NCI-H1436 treated with DMSO at 0.1 percent for 48 hours (cell line): ENCODE measurements around the gene MYBPC3.

ENCODE experiments used
- DNase-seq: peaks from one replicate; lab custom pipeline; 2025; lab: John Stamatoyannopoulos, UW

MYBPC3 gene

DNA sequence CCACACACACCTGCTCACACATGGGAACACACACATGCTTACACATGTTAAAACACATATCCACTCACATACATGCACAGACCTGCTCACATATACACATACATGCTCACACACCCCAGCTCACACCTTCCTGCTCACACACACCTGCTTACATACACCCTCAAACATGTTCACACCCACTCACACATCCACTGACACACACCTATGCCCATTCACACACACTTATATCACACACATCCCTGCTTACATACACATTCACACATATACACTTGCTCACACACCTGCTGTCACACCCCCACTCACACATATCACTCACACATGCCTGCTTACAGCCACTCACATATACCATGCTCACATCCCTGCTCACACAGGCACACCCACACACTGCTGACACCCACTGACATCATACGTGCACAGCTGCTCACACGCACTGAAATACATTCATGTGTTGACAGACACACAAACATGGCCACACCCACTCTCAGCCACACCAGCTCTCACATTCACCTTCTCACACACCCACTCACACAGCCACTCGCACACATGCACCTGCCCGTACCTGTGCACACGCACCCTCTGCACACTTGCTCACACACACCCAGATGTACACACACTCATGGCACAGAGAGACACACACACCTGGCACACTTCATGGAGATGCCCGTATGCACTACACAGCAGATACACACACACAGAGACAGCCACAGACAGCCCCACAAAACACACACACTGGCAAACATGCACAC lies 5.7 kb upstream of the MYBPC3 start:
- DNase-seq, result no peak

DNA sequence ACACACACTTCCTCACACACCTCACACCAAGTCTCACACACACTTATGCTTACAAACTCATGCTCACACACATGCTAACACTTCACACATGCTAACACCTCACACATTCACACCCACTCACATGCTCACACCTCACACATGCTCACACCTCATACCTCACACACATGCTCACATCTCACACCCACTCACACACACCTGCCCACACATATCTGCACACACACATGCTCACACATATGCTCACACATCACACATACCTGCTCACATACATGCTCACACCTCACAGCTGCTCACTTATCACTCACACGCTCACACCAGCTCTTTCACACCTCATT lies 4.5 kb upstream of the MYBPC3 start:
- DNase-seq, result no peak

DNA sequence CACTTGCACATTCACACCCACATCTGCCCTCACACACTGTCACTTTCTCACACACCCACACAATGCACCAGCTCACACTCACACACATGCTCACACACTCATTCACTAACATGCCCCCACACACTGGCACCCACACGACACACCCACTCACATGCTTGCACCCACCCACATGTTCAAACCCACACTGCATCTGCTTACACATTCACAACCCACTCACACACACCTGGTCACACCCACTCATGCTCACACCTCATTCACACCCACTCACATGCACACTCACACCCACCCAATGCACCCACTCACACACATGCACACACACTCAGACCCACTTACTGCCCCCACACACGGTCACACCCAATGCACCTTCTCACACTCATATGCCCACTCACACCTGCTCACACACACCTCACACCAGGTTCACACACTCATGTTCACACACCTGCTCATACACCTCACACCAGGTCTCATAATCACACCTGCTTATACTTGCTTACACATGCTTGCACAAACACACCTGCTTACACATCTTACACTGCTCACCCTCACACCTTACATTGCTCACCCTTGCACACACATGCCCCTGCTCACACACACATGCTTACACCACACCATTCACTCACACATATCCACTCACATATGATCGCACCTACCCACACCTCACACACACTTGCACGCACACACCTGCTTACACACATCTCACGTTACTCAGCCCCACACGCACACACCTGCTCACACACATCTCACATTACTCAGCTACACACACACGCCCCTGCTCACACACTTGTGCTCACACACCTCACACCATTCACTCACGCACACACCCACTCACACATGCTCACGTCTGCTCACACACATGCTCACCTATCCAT lies 3.9 kb upstream of the MYBPC3 start:
- DNase-seq, result no peak

DNA sequence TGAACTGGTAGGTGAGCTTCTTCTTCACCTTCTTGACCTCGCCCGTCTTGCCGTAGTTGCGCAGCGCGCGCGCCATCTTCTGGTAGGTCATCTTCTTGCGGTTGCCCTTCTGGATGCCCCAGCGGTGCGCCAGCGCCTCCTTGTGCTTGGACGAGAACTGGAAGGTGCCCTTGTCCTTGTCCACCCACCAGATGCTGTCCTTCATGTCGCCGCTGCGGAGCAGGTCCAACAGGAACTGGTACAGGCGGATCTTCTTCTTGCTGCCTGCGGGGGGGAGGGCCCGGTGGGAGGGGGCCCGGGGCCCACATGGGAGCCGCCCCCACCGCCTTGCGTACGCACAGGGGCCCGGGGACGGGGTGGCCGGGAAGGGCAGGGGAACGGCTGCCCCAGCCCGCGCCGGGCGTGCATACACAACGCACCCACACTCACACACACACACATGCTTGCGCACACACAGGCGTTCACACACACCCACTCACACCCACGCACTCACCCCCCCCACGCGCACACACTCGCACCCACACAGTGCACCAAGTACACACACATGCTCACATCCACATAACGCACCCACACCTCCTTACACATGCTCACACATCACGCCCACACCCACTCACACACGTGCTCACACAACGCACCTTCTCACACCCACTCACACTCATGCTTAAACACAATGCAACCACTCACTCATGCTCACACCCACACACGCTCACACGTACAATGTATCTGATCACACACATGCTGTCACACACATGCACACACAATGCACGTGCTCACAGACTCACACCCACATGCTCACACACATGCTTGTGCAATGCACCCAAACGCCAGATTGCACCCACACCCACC lies 3.0 kb upstream of the MYBPC3 start:
- peak; percentile 55 for DNase-seq

DNA sequence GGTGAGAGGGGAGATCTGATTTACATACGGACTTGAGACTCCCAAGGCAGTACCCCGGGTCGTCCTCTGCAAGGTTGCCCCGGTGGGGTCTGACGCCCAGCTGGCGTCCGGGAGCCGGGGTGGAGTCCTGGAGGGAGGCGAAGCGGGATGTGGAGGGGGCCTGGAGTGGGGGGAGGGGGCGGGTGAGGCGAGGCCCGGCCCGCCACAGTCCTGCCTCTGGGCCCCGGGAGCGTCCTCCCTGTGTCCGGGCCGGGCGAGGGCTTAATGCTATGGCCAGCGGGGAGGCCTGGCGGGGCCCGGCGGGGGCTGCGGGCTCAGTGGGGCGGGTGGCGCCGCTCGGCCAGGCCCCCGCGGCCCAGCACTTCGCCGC lies 2.4 kb upstream of the MYBPC3 start:
- no peak for DNase-seq

DNA sequence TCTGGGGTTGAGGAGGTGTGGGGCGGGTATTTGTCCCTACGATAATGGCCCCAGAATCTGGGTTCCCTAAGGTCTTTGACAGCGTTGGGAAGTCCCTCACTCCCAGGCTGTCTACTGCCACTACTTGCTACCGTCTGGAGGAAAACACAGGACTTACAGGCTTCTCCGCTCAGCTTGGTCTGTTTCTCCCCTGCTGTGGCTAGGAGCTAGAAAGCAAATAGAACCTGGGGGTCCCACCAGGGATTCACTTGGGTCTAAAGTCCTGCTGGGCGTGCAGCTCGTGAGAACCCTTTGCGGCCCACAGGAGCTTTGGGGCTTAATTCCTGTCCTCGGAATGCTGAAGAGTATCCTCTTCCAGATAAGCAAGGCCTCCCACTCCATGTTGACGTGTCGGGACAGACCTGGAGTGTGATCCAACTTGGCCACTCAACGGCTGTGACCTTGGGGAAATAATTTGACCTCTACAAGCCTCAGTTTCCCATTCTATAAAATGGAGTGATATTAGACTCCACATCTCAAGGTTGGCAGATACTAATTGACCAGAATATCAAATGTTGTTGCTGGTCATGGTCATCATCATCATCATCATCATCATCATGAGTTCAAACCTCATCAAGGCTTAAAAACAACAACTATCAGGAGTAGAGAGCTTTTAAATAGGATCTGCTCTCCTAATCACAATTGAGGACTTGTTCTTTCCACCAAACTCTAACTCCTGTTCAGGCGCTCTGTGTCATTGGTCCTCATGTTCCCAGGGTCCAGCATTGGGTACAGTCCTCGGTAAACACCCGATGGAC lies 1.7 kb upstream of the MYBPC3 start:
- DNase-seq, result no peak

DNA sequence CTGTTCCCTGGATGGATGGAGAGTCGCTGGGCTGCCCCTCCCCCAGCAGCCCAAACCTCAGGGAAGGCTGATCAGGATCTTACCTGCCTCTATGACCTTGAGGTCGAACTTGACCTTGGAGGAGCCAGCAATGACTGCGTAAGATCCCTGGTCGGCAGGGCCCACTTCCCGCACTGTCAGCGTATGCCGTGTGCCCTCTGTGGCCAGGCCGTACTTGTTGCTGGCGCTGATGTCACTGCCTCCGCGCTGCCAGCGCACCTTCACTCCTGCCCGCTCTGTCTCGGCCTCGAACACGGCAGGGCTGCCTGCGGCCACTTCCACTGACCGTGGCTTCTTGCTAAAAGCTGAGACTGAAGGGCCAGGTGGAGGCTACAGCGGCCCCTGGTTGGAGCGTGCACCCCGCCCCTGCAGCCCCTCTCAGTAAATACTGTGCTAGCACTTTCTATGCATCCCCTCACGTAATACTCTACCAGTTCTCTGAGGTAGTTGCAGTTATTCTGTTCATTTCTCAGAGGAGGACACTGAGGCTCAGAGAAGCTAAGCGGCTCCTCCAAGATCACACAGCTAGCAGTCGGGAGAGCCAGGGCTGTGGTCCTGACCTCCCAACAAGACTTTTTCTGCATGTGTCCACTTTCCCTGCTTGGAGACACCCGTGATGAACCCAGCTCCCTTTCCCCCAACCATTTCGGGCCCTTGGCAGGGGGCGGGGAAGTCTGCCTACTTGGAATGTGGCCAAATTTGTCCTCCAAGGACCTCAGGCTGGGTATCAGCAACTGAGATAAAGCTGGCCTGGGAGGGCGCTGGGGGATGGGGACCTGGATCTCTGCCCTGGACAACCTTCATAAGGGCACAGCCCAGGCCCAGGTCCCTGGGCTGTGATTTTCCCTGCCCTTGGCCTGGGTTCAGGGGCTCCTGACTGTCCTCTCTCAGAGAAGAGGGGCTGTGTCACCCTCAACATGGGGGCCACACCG lies 1.1 kb downstream of the MYBPC3 start:
- no peak for DNase-seq

DNA sequence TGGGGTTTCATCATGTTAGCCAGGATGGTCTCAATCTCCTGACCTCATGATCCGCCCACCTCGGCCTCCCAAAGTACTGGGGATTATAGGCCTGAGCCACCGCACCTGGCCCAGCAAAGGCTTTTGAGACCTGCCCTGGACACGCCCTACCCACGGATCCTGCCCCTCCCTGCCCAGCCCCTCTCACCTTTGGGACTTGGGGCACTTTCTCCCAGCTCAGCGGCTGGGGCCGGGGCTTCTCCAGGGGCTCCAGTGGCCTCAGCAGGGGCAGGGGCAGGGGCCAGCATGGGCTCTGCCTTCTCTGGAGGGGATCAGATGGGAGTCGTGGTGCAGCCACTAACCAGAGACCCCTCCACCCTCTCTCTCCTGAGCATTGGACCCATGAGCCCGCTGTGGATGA lies 2.2 kb downstream of the MYBPC3 start:
- DNase-seq, result no peak

DNA sequence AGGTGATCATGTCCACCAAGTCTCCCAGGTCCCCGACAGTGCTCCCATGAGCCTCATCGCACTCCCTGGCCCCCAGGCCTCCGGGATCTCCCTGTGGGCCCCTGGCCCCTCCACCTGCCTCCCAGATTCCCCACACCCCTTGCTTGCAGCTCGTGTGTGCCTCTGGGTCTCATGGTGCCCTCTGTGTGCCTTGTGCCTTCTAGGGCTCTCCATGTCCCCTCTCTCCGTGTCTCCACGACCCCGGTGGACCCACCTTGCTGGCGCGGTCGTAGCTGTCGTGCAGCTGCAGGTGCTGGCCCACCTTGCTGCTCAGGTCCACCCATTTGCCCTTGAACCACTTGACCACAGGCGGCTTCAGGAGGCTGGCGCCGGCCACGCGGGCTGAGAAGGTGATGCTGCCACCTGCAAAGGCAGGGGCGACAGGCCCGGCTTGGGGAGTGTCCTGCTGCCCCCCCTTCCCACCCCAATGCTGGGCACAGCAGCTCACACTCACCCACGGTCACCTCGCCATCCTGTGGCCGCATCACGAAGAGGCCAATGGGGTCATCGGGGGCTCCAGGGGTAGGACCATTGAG lies 2.9 kb downstream of the MYBPC3 start:
- no peak for DNase-seq

DNA sequence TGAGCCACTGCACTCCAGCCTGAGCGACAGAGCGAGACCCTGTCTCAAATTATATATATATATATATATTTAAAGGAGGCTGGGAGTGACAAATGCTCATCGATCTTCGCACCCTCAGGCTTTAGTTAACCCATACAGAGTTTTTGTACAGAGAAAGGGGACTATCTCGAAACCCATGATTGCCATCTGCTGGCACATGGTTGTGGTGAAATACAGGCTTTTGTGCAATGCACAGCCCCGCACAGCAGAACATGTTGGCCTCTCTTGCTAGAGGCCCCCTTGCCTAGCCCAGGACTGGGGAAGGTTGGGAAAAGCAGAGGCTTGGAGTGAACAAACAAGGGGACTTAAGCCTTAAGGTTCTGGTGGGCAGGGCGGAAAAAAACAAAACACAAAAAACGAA lies 3.6 kb downstream of the MYBPC3 start:
- no peak for DNase-seq

DNA sequence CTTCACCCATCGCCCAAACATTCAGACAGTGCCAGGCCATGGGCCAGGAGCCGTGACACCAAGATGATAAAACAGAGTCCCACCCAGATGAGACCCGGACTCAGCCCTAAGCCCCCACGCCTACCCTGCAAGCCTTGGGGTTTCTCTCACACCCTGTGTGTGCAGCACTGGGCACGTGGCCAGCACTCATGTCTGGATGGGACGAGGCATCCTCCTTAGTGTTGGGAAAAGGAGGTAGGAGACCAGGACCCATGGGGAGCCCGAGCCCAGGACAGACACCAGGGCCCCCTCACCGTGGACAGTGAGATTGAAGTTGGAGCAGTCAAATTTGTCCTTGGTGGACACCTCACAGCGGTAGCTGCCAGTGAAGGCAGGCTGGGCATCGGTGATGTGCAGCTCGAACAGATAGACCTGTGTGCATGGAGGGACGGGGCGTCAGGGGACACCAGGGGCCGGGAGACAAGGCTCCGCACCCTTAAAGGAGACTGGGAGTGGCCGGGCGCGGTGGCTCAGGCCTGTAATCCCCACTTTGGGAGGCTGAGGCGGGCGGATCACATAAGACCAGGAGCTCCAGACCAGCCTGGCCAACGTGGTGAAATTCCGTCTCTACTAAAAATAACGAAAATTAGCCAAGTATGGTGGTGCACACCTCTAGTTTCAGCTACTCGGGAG lies 4.2 kb downstream of the MYBPC3 start:
- DNase-seq, result no peak

DNA sequence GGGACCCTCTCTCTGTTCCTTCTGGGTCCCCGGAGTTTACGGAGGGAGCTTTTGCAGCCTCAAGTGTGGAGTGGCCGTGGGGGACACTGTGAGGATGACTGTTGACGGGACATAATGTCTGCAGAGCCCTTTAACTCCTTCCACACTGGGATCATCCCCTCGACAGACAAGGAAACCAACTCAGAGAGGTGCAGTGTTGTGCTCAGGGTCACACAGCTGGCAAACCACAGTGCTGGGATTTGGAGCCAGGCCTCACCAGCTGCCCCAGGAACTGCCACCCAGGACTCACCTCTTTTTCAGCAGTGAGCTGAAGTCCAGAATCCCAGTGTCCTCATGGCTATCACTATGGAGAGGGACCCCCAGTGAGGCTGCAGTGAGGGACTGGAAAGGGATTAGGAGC lies 5.4 kb downstream of the MYBPC3 start:
- DNase-seq, result no peak

DNA sequence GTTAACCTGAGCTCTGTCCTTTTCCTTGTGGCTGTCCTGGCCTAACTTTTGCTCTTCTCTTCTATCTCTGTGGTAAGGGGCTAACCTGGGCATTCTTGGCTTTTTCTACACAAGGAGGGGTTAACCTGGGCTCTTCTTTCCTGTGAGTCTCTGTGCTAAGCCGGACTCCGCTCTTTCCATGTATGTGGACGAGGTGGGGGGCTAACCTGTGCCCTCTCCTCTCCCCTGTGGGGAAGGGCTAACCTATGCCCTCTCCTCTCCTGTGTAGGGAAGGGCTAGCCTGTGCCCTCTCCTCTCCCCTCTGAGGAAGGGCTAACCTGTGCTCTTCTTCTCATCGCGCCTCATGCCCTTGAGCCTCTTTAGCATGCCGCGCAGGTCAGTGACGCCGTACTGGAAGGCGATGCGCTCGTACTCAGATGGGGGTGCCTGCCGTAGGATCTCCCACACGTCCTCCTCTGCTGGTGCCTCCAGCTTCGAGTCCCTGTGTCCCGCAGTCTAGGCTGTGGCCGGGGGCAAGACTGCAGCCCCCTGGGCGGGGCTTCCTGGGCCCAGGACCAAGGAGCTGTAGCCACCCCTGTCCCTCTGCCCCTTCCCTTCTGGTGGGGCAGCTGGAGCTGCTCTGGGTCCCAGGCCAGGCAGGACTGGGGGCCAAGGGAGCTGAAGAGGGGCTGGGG lies 6.5 kb downstream of the MYBPC3 start:
- DNase-seq, result no peak

DNA sequence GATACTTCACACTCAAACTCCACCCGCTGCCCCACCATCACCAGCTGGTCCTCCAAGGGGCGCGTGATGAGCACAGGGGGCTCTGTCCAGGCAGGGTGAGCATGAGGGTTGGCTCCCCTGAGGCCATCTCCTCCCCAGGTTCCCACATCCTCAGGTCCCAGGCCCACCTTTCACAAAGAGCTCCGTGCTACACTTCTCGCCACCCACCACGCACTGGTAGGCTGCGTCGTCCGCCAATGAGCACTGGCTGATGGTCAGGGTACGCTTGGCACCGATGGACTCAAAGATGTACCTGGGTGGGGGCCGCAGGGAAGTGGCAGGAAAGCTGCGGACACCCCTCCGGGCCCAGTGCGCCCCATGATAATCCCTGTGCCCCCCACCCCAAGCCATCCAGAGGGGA lies 9.6 kb downstream of the MYBPC3 start:
- DNase-seq, result no peak

DNA sequence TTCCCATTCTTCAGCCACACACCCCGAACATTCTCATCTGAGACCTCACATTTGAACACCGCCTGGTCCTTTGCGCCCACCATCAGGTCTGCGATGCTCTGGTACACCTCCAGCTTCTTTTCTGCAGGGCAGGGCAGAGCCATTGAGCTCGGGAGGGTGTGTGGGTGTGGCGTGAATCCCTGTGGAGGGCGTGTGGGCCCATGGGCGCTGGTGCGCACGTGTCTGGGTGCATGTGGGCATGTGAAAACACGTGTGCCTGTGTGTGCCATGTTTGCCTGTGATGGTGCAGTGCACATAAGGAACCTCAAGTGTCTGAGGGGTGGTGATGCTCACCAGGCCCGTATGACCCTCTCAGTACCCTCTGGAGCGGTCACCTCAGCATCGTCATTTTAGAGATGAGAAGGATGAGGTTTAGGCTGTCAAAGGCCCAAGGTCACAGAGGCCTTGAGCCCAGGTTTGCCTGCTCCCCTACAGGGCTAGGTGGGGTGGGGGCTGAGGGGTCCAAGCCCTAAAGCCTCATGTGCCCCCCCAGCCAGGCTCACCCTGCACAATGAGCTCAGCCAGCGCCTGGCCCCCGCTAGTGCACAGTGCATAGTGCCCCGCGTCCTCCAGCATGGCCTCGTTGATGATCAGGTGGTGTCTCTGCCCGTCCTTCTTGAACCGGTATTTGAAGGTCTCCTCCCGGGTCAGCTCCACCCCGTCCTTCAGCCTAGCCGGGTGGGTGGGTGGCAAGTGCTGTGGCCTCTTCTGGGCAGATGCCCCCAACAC lies 10.3 kb downstream of the MYBPC3 start:
- DNase-seq, result no peak

DNA sequence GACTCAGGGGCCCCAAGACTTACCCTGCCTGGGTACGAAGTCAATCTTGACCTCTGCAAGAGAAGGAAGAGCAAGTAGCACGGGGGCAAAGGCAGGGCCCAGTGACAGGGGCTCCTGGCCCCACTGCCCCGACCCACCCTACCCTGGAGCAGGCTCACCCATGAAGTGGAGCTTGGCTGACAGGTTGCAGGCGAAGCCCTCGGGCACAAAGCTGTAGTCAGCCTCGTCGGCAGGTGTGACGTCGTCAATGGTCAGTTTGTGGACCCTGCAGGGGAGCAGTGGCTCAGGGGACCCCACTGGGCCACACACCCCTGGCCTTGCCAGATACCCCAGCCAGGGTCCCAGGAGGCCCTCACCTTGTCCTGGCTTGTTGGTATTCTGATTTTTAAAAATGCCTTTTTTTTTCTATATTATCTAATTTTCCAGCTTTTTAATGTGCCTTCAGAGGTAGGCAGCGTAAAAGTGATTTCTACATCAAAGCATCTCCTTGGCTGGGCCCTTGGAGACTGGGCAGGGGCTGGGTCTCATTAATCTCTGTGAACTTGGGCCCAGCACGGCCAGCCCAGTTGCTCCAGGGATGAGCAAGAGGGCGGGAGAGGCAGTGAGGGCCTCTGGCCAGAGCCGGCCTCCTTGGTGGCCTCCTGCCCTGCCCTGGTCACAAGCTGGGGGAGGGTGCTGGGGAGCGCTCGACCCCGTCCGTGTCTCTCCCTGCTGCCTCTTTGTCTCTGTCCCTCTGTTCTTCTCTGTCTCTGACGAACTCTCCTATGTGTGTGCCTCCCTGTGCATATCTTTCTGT lies 11.3 kb downstream of the MYBPC3 start:
- no peak for DNase-seq

DNA sequence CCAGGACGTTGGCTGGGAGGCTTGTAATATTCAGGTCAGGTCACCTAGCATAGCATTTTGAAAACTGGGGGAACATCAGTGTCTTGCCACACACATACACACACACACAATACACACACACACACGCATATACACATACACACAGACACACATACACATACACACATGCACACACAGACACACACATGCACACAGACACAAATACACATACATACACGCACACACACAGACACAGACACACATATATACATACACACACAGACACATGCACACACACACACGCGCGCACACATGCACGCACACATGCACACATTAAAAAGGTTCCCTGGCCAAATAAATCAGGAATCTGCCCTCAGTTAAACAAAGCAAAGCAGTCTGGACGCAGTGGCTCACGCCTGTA lies 12.5 kb downstream of the MYBPC3 start:
- no peak for DNase-seq
